ENCODE results near the gene PSKH1.
"Not testable (repeated sequence)": the region's sequence is repeated elsewhere in the genome, so short reads cannot be mapped to it uniquely, and the experiment has no call there.

DNA sequence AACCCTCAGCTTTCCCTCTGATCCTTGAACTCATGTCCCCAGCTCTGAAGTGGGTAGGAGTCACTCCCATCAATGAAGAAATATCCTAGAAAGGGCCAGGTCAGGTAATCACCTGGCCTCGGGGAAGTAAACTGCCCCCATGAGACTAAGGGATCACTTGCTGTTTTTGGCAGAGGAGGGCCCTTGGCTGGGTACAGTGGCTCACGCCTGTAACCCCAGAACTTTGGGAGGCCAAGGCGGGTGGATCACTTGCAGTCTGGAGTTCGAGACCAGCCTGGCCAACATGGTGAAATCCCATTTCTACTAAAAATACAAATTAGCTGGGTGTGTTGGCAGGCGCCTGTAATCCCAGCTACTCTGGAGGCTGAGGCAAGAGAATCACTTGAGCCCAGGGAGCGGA is 29.0 kb upstream of the PSKH1 start:
- not testable (repeated sequence) for TF ChIP-seq TOX (CRISPR knock-in tag; IDR thresholded peaks at IDR 0.05; ENCODE audit: borderline replicate concordance); ISL1 (CRISPR knock-in tag; IDR thresholded peaks at IDR 0.05); RARB (CRISPR knock-in tag; IDR thresholded peaks at IDR 0.05); ZFP3 (CRISPR knock-in tag; IDR thresholded peaks at IDR 0.05); PPARA (CRISPR knock-in tag; IDR thresholded peaks at IDR 0.05; ENCODE audit: borderline replicate concordance); ZFP30 (CRISPR knock-in tag; IDR thresholded peaks at IDR 0.05); TCF4 (CRISPR knock-in tag; IDR thresholded peaks at IDR 0.05; ENCODE audit: borderline replicate concordance); ZC3H10 (CRISPR knock-in tag; IDR thresholded peaks at IDR 0.05)
- TF ChIP-seq, protein P1, sequence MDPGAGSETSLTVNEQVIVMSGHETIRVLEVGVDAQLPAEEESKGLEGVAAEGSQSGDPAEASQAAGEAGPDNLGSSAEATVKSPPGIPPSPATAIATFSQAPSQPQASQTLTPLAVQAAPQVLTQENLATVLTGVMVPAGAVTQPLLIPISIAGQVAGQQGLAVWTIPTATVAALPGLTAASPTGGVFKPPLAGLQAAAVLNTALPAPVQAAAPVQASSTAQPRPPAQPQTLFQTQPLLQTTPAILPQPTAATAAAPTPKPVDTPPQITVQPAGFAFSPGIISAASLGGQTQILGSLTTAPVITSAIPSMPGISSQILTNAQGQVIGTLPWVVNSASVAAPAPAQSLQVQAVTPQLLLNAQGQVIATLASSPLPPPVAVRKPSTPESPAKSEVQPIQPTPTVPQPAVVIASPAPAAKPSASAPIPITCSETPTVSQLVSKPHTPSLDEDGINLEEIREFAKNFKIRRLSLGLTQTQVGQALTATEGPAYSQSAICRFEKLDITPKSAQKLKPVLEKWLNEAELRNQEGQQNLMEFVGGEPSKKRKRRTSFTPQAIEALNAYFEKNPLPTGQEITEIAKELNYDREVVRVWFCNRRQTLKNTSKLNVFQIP (CRISPR knock-in tag; IDR thresholded peaks at IDR 0.05; ENCODE audit: borderline replicate concordance, low read depth): not testable (repeated sequence)
- TF ChIP-seq, protein P2, sequence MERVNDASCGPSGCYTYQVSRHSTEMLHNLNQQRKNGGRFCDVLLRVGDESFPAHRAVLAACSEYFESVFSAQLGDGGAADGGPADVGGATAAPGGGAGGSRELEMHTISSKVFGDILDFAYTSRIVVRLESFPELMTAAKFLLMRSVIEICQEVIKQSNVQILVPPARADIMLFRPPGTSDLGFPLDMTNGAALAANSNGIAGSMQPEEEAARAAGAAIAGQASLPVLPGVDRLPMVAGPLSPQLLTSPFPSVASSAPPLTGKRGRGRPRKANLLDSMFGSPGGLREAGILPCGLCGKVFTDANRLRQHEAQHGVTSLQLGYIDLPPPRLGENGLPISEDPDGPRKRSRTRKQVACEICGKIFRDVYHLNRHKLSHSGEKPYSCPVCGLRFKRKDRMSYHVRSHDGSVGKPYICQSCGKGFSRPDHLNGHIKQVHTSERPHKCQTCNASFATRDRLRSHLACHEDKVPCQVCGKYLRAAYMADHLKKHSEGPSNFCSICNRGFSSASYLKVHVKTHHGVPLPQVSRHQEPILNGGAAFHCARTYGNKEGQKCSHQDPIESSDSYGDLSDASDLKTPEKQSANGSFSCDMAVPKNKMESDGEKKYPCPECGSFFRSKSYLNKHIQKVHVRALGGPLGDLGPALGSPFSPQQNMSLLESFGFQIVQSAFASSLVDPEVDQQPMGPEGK (CRISPR knock-in tag; IDR thresholded peaks at IDR 0.05; ENCODE audit: borderline replicate concordance): not testable (repeated sequence)
- TF ChIP-seq, protein P3, sequence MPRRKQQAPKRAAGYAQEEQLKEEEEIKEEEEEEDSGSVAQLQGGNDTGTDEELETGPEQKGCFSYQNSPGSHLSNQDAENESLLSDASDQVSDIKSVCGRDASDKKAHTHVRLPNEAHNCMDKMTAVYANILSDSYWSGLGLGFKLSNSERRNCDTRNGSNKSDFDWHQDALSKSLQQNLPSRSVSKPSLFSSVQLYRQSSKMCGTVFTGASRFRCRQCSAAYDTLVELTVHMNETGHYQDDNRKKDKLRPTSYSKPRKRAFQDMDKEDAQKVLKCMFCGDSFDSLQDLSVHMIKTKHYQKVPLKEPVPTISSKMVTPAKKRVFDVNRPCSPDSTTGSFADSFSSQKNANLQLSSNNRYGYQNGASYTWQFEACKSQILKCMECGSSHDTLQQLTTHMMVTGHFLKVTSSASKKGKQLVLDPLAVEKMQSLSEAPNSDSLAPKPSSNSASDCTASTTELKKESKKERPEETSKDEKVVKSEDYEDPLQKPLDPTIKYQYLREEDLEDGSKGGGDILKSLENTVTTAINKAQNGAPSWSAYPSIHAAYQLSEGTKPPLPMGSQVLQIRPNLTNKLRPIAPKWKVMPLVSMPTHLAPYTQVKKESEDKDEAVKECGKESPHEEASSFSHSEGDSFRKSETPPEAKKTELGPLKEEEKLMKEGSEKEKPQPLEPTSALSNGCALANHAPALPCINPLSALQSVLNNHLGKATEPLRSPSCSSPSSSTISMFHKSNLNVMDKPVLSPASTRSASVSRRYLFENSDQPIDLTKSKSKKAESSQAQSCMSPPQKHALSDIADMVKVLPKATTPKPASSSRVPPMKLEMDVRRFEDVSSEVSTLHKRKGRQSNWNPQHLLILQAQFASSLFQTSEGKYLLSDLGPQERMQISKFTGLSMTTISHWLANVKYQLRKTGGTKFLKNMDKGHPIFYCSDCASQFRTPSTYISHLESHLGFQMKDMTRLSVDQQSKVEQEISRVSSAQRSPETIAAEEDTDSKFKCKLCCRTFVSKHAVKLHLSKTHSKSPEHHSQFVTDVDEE (CRISPR knock-in tag; IDR thresholded peaks at IDR 0.05): not testable (repeated sequence)
